Nucleus accumbens (tissue), 56 donors: Measurements from ENCODE around the gene GINM1.

ENCODE experiments used
- DNase-seq, 56 donors: peaks; one replicate each; lab custom pipeline; 2025; lab: John Stamatoyannopoulos, UW

Gene GINM1, protein sequence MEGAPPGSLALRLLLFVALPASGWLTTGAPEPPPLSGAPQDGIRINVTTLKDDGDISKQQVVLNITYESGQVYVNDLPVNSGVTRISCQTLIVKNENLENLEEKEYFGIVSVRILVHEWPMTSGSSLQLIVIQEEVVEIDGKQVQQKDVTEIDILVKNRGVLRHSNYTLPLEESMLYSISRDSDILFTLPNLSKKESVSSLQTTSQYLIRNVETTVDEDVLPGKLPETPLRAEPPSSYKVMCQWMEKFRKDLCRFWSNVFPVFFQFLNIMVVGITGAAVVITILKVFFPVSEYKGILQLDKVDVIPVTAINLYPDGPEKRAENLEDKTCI

DNA sequence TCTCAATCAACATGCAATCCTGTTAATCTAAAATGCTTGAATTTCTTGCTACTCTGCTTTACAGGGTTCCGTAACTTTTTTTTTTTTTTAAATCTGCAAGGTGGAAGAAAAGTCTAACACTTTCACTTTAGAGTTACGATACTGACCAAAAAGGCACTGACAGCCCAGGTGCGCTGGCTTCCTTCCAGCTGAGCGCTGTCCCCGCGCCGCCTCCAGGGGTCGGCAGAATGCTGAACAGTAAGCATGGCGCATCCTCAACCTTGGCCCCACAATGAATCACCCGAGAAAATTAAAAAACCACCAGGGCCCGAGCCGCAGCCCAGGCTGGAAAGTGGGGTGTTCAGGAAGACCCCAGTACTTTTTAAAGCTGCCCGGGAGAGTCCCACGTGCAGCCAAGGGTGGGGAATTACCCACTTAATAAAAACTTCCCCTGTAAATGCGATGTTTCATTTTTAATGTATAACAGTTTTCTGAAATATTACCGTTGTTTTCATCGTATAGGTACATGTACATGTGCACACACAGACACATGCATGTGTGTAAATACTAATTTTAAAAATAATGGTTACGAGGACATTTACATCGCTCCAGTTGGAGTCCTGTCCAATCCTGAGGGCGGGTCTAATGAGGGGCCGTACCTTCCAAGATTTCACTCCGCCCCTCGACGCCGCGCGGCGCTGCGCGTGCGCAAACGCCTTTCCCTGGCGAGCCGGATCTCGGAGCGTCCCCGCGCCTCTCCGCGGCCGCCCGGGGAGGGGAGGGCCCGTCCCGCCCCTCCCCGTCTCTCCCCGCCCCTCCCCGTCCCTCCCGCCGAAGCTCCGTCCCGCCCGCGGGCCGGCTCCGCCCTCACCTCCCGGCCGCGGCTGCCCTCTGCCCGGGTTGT lies at the start of gene GINM1:
Gene GINM1, plus strand, starts transcription at position 849 of the 883 bp plus-strand sequence. CDS start 40 bp downstream, outside the sequence.
- peak; percentile 26 to 95 (median 88) for DNase-seq

DNA sequence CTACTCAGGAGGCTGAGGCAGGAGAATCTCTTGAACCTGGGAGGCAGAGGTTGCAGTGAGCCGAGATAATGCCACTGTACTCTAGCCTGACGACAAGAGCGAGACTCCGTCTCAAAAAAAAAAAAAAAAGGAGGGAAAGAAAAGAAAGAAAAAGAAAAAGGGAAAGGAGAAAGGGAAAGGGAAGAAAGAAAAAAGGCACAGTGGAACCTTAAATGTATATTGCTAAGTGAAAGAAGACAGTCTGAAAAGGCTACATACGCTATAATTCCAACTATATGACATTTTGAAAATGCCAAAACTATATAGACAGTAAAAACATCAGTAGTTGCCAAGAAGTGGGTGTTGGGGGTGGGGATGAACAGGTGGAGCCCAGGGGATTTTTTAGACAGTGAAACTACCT lies 36.5 kb upstream of the GINM1 start:
- no peak for DNase-seq

DNA sequence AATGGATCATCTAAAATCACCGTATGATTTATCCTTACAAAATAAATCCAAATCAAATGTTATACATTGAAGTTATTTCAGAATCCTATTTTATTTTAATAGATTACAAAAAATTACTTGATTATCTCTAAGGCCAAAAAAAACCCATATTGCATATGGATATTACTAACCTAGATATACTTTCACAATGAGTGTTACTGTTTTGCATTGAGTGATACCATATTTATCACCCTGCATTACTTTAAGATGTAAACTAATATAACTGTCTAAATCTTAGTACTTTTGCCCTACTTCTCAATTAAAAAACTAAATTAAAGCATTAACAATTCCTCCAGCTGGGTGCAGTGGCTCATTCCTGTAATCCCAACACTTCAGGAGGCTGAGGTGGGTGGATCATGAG lies 31.4 kb upstream of the GINM1 start:
- no peak for DNase-seq

- no peak for DNase-seq
Observed at GRCh38 chr6:149541139-149541538, 25.0 kb upstream of the GINM1 start.

DNA sequence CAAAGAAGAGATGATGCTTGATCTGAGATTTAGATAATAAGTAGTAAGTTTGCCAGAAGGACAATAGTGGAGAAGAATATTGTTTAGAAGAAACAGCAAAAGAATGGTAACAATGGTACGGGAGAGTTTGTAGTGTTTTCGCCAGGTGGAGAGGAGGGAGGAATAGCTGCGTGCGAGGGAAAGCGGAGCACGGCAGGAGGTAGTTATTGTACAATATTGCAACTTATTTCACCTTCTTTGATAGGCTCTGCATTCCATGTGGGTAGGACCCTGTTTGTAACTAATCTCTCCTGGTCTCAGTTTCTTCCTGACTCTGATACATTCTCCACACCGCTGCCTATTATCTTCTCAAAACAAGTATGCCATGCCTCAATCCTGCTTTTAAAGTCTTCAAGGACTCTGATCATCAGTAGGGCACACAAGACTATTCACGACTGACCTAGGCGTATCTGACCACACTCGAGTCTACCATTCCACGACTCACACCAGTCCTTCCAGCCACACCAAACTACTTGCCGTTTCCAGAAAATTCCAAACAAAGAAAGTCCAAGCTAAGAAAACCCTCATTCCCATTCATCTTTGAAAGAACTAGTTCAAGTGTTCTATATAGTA lies 21.4 kb upstream of the GINM1 start:
- no peak for DNase-seq

- DNase-seq = peak in 36 of 56 donors; percentile 5 to 58 (median 30)
Observed at GRCh38 chr6:149545258-149545753, 20.9 kb upstream of the GINM1 start.

DNA sequence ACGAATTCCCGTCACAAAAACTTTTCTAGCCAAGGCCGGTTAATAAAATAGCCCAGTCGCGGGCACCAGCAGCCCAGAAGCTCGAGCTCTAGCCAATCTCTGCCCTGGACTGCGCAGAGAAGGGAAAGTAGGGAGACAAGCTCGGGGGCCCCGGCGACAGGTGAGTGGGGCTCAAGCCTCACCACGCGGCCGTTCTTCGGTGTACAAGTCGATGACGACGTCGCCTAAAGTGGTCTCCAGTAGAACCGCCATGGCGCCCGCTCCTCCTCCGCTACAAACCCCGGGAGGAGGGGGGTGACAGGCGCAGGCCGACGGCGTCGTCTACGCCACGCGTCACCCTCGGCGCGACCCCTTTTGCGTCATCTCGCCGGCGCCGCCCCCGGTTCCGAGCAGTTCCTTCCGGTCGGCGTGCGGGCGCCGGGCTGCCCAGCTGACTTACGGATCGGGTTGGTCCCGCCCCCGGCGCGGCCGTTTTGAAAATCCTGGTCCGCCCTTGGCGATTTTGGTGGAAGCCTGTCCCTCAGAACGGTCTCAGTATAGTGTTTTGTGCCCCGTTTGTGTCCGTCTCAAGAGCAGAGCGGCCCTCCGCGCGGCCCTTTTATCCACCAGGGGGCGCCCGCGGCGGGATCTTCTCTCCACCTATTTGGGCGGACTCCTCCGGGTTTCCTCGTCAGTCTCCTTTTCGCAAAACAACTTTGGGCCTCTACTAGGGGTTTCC lies 20.3 kb upstream of the GINM1 start, which contains the start of gene PPIL4:
Gene PPIL4, minus strand, starts transcription at position 290 of the 718 bp plus-strand sequence. Its CDS starts 38 bp downstream, at position 252.
- DNase-seq = peak; percentile 9 to 96 (median 91)

GRCh38 chr6:149551920-149552319 lies 14.3 kb upstream of the GINM1 start:
- DNase-seq = no peak

DNA sequence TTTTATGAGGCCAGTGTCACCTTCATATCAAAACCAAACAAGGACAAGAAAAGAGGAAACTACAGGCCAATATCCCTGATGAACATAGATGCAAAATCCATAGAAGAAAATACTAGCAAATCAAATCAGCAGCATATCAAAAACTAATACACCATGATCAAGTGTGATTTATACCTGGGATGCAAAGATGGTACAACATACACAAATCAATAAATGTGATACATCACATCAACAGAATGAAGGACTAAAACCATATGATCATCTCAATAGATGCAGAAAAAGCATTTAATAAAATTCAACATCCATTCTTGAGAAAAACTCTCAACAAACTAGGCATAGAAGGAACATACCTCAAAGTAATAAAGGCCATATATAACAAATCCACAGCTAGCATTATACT lies 8.1 kb upstream of the GINM1 start:
- DNase-seq = no peak

DNA sequence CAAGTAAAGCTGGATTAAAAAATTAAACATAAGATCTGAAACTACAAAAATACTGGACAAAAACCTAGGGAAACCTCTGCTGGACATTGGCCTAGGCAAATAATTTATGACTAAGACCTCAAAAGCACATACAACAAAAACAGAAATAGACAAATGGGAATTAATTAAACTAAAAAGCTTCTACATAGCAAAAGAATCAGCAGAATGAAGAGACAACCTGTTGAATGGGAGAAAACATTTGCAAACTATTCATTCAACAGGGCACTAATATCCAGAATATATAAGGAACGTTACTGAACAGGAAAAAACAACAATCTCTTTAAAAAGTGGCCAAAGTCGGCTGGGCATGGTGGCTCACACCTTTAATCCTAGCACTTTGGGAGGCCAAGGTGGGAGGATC lies 6.8 kb upstream of the GINM1 start:
- DNase-seq = no peak

DNA sequence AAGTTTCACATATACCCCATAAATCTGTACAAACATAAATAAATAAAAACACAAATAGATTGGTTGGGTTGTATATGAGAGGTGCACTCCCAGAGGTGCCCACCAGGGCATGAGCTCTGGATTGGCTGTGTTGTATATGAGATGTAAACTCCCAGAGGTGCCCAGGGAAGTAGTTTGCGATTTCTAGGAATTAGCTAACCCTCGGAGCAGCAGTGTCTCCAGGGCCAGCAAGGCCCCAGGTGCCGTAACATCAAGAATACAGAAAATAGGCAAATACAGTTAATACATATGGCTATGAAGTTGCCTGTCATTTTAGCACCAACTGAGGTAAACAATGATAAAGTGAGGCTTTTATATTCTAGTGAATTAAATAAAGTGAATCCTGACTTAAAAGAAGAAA lies 5.4 kb upstream of the GINM1 start:
- no peak for DNase-seq

GRCh38 chr6:149563203-149563927 lies 2.8 kb upstream of the GINM1 start:
- no peak for DNase-seq

DNA sequence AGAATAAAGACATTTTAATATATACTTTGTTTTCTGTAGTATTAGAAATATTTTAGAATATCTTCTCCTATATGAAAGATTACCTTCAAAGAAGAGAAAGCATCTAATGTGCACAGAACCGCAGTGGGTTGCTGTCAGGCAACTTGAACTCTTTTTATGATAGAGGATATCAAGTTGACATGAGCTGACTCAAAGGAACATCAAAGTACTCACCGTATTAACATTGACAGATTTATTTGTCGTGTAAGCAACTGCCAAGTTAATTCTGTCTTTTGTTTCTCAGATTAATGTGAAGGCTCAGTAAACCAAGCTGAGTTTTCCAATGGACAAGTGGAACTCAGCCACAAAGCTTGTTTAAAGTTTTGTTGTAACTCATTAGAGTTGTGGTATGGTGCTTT lies 2.2 kb upstream of the GINM1 start:
- no peak for DNase-seq

DNA sequence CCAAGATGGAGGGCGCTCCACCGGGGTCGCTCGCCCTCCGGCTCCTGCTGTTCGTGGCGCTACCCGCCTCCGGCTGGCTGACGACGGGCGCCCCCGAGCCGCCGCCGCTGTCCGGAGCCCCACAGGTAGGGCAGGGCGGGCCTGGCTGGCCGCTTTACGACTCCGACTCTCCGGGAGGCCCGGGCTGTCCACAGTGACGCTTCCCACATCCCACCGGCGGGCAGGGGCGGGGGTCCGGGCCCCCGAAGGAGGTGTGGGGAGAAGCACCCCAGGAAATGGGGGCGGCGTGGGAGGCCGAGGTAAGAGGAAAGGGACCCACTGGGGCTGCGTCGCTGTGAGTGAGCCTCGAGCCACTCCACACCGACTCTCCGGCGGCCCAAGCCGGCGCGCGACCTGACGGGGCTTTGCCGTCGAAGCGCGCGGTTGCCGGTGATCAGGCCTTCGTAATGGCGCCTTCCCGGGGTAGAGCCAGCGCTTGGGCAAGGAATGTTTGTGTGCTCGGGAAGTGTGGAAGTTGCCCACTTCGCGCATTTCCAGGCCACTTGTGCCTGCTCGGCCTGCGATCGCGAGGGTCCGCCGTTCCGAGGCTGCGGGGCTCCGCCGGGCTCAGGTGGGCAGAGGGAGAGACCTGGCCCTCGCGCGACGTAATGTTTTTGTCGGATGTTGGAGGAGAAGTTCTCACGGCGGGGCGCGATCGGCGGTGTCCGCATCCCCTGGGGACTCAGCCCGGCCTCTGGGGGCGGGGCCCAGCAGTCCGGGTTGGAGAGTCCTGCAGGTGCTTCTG lies 427 bp downstream of the GINM1 start:
- DNase-seq = peak in 36 of 56 donors; percentile 11 to 76 (median 53)

GRCh38 chr6:149567194-149567586 lies 1.0 kb downstream of the GINM1 start:
- no peak for DNase-seq

- DNase-seq = no peak
Observed at GRCh38 chr6:149567945-149568585, 1.9 kb downstream of the GINM1 start.

GRCh38 chr6:149580880-149581279 lies 14.7 kb downstream of the GINM1 start:
- DNase-seq = no peak

GRCh38 chr6:149581349-149581748 lies 15.2 kb downstream of the GINM1 start:
- DNase-seq = no peak
